GM21576 (cell line): ENCODE data around the gene GCK.
"Not testable (repeated sequence)": the region's sequence is repeated elsewhere in the genome, so short reads cannot be mapped to it uniquely, and the experiment has no call there.

Experiments
- ATAC-seq: cut with Tn5 transposase; IDR thresholded peaks from one replicate; pipeline ENCODE4 v1.9.1; 2021; ENCODE audit warnings: mild to moderate bottlenecking, moderate library complexity; ENCODE audit not compliant: unreplicated experiment

Gene GCK

DNA sequence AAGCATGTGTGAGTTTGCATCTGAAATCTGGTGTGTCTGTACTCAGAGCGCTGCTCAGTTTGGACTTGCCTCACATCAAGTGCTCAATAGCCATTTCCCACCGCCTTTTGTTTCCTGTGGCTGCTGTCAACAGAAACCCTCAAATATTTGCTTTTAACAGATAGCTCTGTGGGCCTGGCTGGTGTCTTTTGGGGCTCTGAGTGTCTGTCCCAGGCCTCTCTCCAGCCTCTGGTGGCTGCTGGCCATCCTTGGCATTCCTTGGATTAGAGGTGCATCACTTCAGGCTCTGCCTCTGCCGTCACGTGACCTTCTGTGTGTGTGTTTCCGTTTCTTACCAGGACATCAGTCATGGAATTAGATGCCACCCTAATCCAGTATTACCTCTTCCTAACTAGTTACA lies 20.9 kb upstream of the GCK start:
- ATAC-seq: no peak

DNA sequence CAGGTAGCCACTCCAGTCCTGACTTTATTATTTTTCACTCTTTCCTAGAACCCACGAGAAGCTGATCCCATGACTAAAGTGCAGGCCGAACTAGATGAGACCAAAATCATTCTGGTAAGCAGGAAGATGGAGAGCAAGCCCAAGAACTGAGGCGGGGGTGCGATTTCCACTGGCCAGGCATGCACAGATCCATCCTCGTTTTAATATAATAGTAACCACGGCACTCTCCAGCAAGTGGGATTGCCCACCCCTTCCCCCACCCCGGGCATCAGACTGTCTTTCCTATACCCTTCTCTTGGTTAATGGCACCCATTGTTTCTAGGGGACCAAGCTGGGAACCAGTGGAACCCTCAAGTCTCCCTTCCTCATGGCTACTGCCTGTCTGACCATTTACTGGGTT lies 18.8 kb upstream of the GCK start:
- ATAC-seq: no peak

DNA sequence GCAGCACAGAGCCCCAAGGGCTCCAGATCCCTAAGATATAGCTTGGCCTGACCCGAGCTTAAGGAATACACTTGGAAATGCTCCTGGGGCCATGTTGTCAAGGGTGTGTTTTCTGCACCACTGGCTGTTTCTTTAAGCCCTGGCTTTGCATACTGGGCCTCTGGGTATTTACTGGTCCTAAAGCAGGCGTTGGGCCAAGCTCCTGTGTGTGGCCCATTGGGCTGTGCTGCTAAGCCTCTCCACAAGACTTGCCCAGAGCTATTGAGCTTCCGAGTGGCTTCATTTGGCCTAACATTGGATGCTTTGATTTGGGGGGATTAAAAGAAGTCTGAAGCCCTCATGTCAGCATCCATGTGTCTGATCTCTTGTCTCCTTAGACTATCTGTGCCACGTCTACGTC lies 16.8 kb upstream of the GCK start:
- no peak for ATAC-seq

GRCh38 chr7:44201813-44202212 lies 12.6 kb upstream of the GCK start:
- no peak for ATAC-seq

DNA sequence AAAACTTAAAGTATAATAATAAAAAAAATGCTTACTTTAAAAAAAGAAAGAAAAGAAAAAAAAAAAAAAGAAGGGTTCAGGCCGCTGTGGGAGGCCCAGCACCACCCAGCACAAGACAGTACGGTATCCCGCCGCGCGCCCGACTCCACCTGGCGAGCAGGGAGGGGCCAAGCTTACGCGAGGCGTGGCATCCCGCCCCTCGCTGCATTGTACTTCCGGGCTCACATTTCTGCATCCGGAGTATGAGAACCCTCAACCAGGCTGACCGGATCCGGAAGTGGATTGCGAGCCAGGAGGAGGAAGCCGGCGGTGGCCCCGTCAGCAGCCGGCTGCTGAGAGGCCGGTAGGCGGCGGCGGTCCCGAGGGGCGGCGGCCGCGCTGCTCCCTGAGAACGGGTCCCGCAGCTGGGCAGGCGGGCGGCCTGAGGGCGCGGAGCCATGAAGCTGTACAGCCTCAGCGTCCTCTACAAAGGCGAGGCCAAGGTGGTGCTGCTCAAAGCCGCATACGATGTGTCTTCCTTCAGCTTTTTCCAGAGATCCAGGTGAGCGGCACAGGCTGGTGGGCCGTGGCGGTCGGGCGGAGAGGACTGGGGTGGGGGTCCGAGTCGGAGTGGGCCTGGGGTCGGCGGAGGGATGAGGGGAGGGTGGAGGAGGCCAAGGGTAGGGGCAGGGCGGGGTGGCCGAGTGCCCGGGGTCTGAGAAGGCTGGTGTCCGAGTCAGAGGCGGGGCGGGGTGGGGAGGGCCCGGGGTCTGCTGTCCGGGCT lies 11.6 kb upstream of the GCK start, which contains the start of gene YKT6:
TSS of gene YKT6 (plus strand) at position 280 of the 763 bp plus-strand sequence. CDS start at position 438, 158 bp downstream.
- ATAC-seq: peak; percentile 98

DNA sequence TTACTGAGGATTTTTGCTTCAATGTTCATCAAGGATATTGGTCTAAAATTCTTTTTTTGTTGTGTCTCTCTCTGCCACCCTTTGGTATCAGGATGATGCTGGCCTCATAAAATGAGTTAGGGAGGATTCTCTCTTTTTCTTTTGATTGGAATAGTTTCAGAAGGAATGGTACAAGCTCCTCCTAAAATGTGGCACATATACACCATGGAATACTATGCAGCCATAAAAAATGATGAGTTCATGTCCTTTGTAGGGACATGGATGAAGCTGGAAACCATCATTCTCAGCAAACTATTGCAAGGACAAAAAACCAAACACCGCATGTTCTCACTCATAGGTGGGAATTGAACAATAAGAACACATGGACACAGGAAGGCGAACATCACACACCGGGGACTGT lies 10.9 kb upstream of the GCK start:
- not testable (repeated sequence) for ATAC-seq

DNA sequence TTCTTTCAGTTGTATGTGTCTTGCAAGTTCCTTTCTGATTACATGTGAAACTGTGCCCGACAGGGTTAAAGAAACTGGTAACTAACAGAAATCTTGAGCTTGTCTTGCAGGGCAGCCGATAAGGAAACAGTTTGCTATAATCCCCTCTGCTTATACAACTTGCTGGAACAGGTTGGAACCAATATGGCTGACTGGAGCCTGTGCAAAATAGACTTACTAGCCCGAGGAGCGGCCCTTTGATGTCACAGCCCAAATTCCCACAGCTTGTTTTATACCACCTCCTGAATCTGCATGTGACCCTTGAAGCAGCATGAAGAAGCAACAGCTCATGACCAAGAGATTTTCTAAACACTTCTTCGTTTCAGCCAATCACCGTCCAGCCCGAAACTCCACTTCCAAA lies 8.2 kb upstream of the GCK start:
- ATAC-seq: no peak

DNA sequence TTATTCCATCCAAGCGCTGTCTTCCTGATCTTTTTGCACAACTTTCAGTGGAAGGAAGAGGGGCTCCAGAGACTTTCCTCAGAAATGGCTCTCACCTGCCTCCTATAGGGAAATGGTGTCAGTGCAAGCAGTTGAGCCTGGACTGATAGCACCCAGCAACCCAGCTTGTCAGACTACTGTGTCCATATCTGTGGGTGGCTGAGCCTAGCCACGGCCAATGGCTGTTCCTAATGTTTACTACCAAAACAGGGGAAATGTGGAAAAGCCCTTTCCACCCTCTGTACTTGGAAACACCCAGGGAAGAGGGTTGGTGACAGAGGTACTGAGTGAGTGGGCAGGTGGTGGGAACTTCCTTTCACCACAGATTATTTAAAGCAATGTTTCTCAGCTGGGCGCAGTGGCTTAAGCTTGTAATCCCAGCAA lies 7.2 kb upstream of the GCK start:
- no peak for ATAC-seq

DNA sequence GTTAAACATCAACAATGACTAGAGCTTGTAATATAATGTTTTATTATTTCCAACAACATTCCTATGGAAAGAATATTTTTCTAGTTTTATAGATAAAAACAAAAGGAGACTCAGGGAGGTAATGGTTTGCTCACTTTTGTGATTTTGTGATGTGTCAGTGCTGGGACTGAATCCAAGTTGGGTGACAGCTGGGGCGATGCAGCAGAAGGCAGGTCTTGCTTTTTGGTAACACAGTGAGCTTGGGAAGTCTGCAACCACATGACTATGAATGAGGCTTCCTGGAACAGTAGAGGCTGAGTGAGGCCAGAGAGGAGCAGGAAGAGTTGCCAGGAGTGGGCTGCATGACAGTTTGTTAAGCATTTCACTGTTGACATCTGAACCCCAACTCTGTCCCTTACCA lies 6.7 kb upstream of the GCK start:
- ATAC-seq: no peak

DNA sequence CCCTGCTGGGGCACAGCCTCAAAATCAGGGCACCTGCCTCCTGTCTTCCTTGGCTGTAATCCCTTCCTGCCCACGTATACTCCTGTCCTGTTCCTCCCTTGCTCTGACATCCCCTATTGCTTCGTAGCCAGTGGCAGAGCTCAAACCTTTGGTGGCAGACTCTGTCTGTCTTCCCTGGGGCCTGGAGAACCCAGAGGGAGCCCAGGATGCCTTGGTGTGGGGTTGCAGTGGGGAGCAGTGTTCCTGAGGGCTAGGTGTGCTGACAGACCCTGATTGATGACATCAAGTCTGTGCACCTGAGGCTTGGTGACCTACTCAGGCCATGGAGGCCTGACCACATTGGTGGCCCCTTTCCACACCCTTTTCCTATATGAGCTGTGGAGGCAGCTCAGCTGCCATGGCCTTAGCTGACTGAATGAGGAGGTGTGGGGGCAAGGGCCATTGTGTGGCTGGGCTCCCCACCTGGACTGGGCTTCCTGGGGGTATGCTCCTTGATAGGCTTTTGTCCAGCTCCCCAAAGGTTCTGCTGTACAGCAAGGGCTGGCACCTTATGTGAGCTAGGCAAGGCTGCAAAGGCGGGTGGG lies 5.4 kb upstream of the GCK start:
- no peak for ATAC-seq

GRCh38 chr7:44194069-44194468 lies 4.8 kb upstream of the GCK start:
- no peak for ATAC-seq

- ATAC-seq: no peak
Observed at GRCh38 chr7:44193011-44193802, 4.0 kb upstream of the GCK start.

DNA sequence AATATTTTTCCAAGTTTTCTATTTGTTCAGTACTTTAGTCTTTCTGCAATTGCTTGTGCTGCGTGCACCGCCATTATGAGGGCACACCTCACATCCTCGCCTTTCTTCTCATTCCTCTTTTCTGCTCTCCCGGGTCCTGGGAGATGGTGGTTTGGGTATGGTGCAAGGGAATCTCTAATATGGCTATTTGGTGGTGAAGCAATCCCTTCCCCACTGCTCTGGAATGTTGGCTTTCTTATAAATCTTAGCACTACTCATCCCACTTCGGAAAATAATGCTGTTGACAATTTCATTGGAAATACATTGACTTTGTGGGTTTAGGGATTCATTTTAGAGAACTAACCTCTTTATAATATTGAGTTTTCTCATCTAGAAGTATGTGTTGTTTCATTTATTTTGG lies 1.9 kb upstream of the GCK start:
- no peak for ATAC-seq

- no peak for ATAC-seq
Observed at GRCh38 chr7:44189993-44190872, 994 bp upstream of the GCK start.

- no peak for ATAC-seq
Observed at GRCh38 chr7:44188480-44189225, 586 bp downstream of the GCK start.

- no peak for ATAC-seq
Observed at GRCh38 chr7:44187636-44188416, 1.4 kb downstream of the GCK start.

GRCh38 chr7:44186736-44187135 lies 2.5 kb downstream of the GCK start:
- ATAC-seq: no peak

- no peak for ATAC-seq
Observed at GRCh38 chr7:44185729-44186128, 3.5 kb downstream of the GCK start.

DNA sequence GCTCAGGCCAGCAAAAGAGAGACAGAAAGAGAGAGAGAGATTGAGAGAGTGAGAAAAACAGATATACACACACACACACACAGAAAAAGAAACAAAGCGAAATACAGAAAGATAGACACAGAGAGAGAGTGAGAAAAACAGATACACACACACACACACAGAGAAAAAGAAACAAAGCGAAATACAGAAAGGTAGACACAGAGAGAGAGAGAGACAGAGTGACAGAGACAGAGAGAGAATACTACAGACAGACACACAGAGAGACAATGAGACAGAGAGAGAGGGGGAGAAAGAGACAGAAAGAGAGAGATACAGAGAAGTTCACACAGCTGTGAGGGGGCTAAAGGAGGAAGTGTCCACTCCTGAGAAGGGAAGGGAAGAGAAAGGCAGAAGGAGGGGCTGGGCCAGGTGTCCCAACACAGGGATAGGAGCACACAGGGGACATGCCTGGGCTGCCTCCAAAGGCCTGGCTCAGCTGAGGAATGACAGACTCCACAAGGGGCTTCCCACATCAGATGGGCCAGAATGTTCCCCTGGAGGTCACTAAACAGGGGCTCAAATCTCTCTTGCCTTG lies 4.3 kb downstream of the GCK start:
- no peak for ATAC-seq
